Islet precursor cell (in vitro differentiated cells): ENCODE results near the gene SHISA4.
"Not testable (repeated sequence)": the region's sequence is repeated elsewhere in the genome, so short reads cannot be mapped to it uniquely, and the experiment has no call there.

ENCODE experiments used
- DNase-seq: peaks from one replicate; pipeline ENCODE4 v3.0.0-alpha.2; 2018

SHISA4 gene

GRCh38 chr1:201888282-201889089, at the start of gene SHISA4:
Gene SHISA4, plus strand, starts transcription at chr1:201888898. Its CDS starts 97 bp downstream, at chr1:201888995.
- DNase-seq: peak; percentile 78

GRCh38 chr1:201839089-201839488, 49.6 kb upstream of the SHISA4 start:
- not testable (repeated sequence) for DNase-seq

- DNase-seq: no peak
Observed at GRCh38 chr1:201840055-201840454, 48.6 kb upstream of the SHISA4 start.

GRCh38 chr1:201840490-201840889, 48.2 kb upstream of the SHISA4 start:
- DNase-seq: no peak

- DNase-seq: no peak
Observed at GRCh38 chr1:201841265-201841912, 47.3 kb upstream of the SHISA4 start.

GRCh38 chr1:201842472-201843027, 46.1 kb upstream of the SHISA4 start:
- no peak for DNase-seq

- no peak for DNase-seq
Observed at GRCh38 chr1:201845331-201846083, 43.2 kb upstream of the SHISA4 start.

- DNase-seq: no peak
Observed at GRCh38 chr1:201847150-201847549, 41.5 kb upstream of the SHISA4 start.

GRCh38 chr1:201848230-201848629, 40.5 kb upstream of the SHISA4 start:
- DNase-seq: no peak

GRCh38 chr1:201849372-201850052, 39.2 kb upstream of the SHISA4 start:
- no peak for DNase-seq

GRCh38 chr1:201850053-201850397, 38.7 kb upstream of the SHISA4 start:
- DNase-seq: peak; percentile 58

- no peak for DNase-seq
Observed at GRCh38 chr1:201851949-201852348, 36.7 kb upstream of the SHISA4 start.

- not testable (repeated sequence) for DNase-seq
Observed at GRCh38 chr1:201856722-201857121, 32.0 kb upstream of the SHISA4 start.

- no peak for DNase-seq
Observed at GRCh38 chr1:201859424-201859823, 29.3 kb upstream of the SHISA4 start.

GRCh38 chr1:201861448-201861847, 27.2 kb upstream of the SHISA4 start:
- no peak for DNase-seq

- no peak for DNase-seq
Observed at GRCh38 chr1:201870397-201870796, 18.3 kb upstream of the SHISA4 start.

GRCh38 chr1:201874672-201875071, 14.0 kb upstream of the SHISA4 start:
- no peak for DNase-seq

GRCh38 chr1:201876148-201876818, 12.4 kb upstream of the SHISA4 start:
- no peak for DNase-seq

- DNase-seq: no peak
Observed at GRCh38 chr1:201877877-201878401, 10.8 kb upstream of the SHISA4 start.

- no peak for DNase-seq
Observed at GRCh38 chr1:201880928-201881571, 7.6 kb upstream of the SHISA4 start.

GRCh38 chr1:201881617-201882016, 7.1 kb upstream of the SHISA4 start:
- peak; percentile 73 for DNase-seq
